Measurements from ENCODE around the gene C4orf17.

DNA sequence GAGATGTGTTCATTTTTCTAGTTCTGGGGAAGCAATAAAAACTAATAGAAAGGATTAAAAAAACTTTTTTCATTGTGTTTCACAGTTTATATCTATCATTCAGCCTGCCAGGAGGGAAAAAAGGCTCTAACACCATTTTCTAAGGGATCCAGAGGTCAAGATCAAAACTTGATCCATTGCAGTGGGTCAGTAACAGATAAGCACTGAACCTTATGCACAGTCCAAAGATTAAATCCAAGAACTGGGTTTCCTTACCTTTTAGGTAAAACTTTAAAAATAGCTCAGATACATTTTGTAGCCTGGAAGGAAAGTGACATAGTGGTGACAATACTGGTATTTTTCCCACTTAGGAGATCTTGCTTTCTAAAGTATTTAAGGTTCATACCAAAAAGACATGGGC, 76.5 kb downstream of the C4orf17 start:
- TF ChIP-seq, protein P1, sequence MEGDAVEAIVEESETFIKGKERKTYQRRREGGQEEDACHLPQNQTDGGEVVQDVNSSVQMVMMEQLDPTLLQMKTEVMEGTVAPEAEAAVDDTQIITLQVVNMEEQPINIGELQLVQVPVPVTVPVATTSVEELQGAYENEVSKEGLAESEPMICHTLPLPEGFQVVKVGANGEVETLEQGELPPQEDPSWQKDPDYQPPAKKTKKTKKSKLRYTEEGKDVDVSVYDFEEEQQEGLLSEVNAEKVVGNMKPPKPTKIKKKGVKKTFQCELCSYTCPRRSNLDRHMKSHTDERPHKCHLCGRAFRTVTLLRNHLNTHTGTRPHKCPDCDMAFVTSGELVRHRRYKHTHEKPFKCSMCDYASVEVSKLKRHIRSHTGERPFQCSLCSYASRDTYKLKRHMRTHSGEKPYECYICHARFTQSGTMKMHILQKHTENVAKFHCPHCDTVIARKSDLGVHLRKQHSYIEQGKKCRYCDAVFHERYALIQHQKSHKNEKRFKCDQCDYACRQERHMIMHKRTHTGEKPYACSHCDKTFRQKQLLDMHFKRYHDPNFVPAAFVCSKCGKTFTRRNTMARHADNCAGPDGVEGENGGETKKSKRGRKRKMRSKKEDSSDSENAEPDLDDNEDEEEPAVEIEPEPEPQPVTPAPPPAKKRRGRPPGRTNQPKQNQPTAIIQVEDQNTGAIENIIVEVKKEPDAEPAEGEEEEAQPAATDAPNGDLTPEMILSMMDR (conservative IDR thresholded peaks at IDR 0.05; ENCODE audit: low read length) = no peak
- TF ChIP-seq EZH2phosphoT487 (IDR thresholded peaks at IDR 0.05; ENCODE audit: borderline replicate concordance) = no peak
